Measurements from ENCODE around the gene ALDH1A3.

GRCh38 chr15:100909989-100910955 lies 30.6 kb downstream of the ALDH1A3 start:
- TF ChIP-seq, protein P1, sequence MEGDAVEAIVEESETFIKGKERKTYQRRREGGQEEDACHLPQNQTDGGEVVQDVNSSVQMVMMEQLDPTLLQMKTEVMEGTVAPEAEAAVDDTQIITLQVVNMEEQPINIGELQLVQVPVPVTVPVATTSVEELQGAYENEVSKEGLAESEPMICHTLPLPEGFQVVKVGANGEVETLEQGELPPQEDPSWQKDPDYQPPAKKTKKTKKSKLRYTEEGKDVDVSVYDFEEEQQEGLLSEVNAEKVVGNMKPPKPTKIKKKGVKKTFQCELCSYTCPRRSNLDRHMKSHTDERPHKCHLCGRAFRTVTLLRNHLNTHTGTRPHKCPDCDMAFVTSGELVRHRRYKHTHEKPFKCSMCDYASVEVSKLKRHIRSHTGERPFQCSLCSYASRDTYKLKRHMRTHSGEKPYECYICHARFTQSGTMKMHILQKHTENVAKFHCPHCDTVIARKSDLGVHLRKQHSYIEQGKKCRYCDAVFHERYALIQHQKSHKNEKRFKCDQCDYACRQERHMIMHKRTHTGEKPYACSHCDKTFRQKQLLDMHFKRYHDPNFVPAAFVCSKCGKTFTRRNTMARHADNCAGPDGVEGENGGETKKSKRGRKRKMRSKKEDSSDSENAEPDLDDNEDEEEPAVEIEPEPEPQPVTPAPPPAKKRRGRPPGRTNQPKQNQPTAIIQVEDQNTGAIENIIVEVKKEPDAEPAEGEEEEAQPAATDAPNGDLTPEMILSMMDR (IDR thresholded peaks at IDR 0.05) = no peak
- TF ChIP-seq POLR2AphosphoS5 (IDR thresholded peaks at IDR 0.05) (no peak), POLR2A (IDR thresholded peaks at IDR 0.05) (no peak), EP300 (IDR thresholded peaks at IDR 0.05) (no peak)

All from suprapubic skin (tissue), 4 donors.